ENCODE measurements around the gene TEX54.
"Not testable (repeated sequence)": the region's sequence is repeated elsewhere in the genome, so short reads cannot be mapped to it uniquely, and the experiment has no call there.

TEX54 gene

DNA sequence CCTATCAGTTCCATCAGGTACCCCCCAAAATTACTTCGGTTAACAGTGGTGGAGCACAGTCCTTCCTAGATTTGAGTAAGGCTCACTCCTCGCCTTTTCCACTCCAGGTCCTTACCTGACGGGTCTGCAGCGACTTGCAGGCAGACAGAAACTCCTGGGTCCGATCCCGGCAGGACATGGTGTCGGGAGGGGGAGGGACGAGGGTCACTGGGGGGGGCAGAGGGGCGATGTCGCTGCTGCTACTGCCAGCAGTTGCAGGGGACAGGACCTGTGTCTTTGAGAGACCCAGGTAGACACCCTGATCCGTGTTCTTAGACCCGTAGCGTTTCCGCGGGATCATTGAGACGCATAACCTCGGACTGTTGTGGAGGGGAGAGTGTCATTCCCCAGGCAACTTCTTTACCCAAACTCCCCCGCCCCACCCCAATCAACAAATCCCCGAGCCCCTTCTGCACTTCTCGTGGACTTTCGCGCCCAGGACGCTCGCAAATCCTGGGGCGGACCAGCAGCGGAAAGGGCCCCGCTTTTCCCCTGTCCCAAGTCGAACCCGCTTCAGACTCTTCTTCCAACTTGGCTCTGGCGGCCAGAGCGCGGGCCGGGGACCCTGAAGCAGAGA lies 1.6 kb downstream of the TEX54 start:
- no peak for FAIRE-seq

GRCh38 chr11:62828130-62828529 lies 4.5 kb downstream of the TEX54 start:
- FAIRE-seq, result not testable (repeated sequence)

DNA sequence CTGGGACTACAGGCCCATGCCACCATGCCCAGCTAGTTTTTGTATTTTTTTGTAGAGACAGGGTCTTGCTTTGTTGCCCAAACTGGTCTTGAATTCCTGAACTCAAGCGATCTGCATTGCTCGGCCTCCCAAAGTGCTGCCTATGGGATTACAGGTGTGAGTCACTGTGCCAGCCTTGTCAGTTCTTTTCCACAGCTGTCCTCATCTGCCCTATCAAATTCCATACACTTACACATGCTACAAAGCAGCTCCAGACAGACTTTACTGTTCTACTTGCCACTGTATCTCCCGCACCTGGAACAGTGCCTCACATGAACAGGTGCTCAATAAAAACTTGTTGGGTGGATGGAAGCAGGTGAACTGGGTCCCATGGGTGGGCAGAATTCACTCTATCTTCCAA lies 9.0 kb downstream of the TEX54 start:
- FAIRE-seq, result no peak

GRCh38 chr11:62817129-62817528 lies 15.5 kb downstream of the TEX54 start:
- no peak for FAIRE-seq

DNA sequence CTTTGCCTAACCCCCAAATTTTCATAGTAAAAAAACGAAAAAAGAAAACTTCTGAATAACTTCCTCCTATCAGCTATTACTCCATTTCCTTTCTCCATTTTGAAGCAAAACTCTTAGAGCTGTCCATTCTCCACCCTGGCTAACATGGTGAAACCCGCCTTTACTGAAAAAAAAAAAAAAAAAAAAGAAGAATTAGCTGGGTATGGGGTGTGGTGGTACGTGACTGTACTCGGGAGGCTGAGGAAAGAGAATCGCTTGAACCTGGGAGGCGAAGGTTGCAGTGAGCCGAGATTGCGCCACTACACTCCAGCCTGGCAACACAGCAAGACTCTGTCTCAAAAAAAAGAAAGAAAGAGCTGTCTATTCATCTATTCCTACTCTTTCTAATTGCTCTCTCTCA lies 16.1 kb downstream of the TEX54 start:
- FAIRE-seq, result no peak

DNA sequence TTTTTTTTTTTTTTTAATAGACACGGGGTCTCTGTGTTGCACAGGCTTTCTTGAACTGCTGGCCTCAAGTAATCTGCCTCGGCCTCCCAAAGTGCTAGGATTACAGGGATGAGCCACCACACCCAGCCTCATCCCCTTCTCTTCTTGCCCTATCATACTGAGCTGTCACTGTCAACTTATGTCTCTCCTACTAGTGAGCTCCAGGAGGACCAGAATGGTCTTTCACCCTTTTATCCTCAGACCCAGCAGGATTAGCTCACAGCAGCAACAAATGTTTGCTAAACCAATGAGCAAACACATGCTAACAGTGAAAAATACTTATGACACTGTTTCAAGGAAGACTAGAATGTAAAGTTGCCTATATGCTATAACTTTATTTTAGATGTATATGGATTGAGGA lies 21.0 kb downstream of the TEX54 start:
- no peak for FAIRE-seq

DNA sequence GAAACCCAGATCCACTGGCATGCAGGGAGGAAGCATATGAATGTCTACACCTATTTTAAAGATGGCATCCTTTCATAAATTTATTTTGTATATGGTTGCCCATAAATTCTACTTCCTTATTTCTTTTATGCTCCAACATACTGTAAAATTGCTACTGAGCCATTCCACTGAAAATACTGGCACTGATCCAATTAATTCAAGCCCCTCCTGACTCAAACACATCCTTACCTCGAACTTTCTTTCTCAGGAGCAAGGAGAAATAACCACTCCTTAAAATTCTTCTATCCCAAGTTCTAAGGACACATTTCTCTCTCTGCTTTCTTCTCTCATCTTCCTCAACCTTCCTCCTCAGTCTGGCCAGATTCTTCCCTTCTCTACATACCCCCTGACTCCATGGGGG lies 21.9 kb downstream of the TEX54 start:
- FAIRE-seq, result no peak

DNA sequence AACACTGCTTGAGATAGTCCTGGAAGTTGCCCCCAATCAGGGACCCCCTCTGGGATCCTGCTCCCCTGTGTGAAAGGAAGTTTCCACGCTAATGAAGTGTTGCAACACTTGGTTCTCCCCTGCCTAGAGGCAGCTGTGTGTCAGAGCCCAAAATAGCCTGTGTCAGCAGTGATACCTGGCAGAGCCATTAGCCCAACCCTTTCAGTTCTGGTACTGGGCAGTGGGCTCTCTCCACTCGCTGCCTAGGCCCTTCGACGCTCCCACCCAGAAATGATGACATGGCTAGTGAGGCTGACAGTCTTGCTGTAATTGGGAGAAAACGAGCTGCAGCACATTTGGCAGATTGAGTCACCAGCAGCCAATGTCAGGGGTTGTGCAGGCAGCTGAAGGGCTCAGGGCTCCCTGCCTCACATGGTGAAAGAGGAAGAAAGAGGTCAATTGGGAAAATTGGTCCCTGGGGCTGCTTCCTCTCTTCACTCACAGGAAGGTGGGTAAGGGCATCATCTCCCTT lies 26.0 kb downstream of the TEX54 start:
- FAIRE-seq, result no peak

- no peak for FAIRE-seq
Measured at GRCh38 chr11:62805961-62806441, 26.6 kb downstream of the TEX54 start.

DNA sequence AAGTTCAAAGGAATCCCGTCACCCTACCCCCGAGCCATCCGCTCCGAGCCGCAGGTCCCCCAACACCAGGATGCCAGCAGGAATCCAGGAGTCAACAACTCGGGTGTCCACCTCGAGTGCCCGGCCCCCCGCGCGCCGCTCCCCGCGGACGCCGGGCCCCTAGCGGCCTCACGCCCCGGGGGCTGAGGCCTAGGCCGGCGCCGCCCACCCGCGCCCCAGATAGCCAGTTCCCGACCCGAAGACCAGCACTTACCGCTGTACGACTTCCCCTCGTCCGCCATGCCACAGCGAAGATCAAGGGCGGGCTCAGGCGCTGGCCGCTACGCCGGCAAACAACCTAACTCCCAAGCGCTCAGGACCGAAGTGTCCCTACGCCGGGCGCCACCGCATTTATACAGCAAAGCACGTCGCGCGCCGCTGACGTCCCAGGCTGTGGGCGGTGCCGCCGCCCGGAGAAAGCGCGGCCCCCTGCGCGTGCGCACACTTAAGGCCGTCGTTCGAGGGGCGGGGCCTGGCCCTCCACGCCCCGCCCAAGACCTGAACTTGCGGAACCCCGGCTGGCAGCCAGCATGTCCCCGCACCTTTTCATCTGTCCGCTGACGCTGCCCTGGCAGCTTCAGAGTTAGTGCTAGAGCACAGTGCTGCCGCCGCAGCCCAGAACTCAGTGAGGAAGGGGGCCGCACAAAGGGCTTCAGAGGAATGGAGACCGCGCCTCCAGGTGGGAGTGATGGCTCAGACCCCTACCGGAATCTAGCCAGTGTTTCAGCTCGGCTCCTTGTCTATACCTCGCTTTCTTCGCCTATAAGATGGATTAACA lies 27.4 kb downstream of the TEX54 start, which contains the start of gene NXF1:
Gene NXF1 (minus strand): TSS at position 365 of the 817 bp plus-strand sequence. CDS start 84 bp downstream, at position 281.
- peak; percentile 84 for FAIRE-seq

GRCh38 chr11:62804310-62805075 lies 28.1 kb downstream of the TEX54 start:
- FAIRE-seq, result no peak

DNA sequence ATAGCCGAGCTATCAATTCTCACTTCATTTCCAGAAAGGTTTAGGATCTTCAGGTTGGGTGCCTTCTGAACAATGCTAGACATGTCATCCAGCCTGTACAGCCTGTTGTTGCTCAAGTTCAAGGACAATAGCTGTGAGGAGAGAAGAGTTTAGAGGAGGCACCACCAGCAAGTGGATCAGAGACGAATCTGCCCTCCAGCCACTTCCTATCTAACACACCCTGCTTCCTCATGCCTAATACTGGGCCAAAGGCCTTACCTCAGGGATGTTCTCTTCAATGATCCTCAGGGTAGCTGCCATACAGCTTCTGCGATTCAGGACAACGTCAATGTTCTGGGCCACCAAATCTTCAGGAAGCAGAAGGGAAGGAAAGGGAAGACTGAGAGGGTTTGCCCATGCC lies 31.6 kb downstream of the TEX54 start:
- FAIRE-seq, result no peak

- no peak for FAIRE-seq
Measured at GRCh38 chr11:62799486-62799885, 33.2 kb downstream of the TEX54 start.

DNA sequence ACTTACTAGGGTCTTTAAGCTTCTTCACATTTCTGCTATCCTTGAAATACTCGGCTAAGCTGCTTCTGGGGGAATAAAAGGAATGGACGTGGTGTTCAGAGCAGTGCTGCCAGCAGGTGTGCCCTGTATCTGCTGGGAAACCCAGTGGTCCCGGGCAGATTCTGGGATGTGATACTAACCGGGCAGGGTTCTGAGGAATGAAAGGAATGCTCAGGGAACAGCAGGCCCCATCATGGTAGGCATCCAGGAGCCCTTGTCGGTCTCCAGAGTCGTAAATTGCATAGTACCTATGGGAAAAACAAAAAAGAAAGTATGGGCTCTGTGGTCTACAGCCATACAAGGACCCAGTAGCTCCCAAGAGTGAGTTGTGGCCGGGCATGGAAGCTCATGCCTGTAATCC lies 36.4 kb downstream of the TEX54 start:
- FAIRE-seq, result no peak

DNA sequence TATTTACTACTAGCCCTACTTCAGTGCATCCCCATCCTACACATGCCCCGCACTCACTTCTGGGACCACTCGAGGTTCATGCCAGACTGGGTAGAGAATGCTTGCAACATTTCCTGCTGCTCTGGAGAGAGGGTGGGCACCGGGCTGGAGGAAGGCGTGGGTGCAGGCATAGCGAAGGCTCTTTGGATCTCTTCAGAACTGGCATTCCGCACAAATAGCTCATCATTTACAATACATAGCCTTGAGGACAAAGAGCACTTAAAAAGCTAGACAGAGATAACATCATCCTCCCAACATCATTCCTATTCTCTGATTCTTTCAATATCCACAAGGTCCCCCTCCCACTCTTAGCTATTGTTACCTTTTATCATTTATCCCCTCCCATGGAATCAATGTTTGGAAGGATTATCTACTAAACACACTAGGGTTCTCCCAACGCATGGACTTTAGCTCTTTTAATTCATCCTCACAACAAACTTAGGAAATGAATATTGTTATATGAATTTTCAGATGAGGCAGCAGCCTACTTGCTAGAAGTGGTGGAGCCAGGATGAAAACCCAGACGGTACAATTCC lies 38.4 kb downstream of the TEX54 start:
- FAIRE-seq, result no peak

GRCh38 chr11:62792202-62792575 lies 40.5 kb downstream of the TEX54 start:
- no peak for FAIRE-seq

DNA sequence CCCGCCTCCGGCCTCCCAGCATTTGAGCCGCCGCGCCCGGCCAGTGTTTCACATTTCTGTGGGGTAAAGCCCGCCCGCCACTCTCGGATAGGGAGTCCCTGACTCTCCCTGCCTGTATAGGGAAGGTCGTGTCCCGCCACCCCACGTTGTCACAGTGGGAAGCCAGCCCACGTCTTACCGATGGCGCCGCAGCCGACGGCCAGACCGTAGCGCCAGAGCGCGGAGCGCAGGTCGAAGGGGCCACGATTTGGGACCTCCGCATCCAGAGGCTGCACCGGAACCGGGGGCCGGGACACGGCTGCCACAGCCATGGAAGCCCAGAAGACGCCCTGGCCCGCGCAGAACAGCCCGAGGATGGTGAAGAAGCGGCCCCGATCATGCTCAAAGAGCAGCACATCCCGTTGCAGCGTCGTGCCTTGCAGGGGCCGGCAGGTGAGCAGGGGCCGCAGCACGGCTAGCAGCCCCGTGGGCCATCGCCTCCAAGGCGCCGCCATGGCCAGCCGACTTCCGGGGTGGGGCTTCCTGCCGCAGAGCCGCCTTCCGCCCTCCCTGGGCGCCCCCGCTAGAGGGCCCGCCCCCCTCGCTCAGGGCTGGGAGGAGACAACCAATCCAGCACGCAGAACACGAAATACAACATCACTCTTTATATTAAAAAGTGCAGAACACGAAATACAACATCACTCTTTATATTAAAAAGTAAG lies 41.0 kb downstream of the TEX54 start, which contains the start of gene TMEM223:
Gene TMEM223 (minus strand): TSS at position 506 of the 701 bp plus-strand sequence. CDS start 12 bp downstream, at position 494.
- FAIRE-seq, result peak; percentile 28

DNA sequence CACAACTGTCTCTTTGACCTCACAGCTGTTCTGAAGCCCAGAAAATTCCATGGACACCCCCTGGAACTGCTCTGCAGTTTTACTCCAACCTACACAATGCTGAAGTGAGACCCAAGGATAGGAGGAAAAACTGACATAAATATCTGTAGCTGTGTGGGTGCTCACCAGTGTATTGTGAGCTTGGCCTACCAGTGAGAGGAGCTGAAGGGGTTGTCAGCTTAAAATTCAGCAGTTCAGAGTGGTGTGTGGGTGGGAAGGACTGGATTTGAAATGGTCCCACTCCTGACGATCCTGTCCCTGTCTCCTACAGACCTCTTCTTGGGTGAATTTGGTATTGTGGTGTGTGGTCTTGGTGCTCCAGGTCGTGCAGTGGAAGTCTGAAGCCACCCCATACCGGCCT lies 43.1 kb downstream of the TEX54 start:
- FAIRE-seq, result no peak

- no peak for FAIRE-seq
Measured at GRCh38 chr11:62788991-62789390, 43.6 kb downstream of the TEX54 start.

DNA sequence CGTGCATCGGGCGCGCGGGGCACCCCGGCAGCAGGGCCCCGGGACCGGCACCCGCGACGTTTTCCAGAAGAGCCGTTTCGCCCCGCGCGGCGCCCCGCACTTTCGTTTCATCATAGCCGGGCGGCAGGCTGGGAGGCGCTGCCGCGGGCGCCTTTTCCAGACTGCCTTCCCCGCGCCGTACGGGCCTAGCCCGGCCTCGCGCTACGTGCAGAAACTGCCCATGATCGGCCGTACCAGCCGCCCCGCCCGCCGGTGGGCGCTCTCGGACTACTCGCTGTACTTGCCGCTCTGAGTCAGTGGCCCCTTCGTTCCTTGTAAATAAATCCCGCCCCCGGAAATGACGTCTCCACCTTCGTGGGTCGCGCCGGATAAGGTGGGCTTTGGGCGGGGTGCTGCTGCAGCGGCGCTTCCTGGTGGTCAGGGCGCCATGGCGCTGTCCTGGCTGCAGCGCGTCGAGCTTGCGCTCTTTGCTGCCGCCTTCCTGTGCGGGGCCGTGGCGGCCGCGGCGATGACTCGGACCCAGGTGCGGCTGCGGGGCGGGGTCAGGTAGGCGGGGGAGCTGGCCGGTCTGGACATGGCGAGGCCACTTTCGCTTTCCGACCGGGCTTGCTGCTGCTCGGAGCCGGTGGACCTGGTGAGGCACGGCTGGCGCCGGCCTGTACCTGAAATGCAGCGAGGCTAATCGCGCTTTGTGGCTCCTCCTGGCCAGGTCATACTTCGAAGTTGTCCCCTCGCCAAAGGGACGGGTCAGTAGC lies 45.5 kb downstream of the TEX54 start, which contains the start of gene TMEM179B:
Gene TMEM179B (plus strand): TSS at position 398 of the 755 bp plus-strand sequence. CDS start 30 bp downstream, at position 428.
- FAIRE-seq, result peak; percentile 63

GRCh38 chr11:62786318-62787004 lies 46.2 kb downstream of the TEX54 start:
- FAIRE-seq, result no peak

Measured in G401.6 (cell line).